NCI-H128 (cell line): Measurements from ENCODE around the gene MND1.
"Not testable (repeated sequence)": the region's sequence is repeated elsewhere in the genome, so short reads cannot be mapped to it uniquely, and the experiment has no call there.

Experiments used
- DNase-seq: peaks from one replicate; lab custom pipeline; 2025; ENCODE audit not compliant: unreplicated experiment; lab: John Stamatoyannopoulos, UW

Gene MND1

GRCh38 chr4:153401501-153401900 lies 57.0 kb downstream of the MND1 start:
- no peak for DNase-seq

GRCh38 chr4:153402366-153402765 lies 57.9 kb downstream of the MND1 start:
- no peak for DNase-seq

DNA sequence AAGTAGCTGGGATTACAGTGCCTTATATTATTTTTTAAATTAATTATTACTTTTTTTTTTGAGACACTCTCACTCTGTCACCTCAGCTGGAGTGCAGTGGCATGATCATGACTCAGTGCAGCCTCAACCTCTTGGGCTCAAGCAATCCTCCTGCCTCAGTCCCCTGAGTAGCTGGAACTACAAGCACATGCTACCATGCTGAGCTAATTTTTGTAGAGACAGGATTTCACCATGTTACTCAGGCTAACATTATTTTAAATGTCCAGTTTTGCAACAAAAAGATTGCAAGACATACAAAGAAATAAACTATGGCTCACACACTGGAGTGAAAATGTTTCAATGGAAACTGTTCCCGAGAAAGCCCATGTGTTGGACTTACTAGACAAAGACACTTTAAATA lies 59.2 kb downstream of the MND1 start:
- DNase-seq, result no peak

- DNase-seq, result no peak
These were observed 63.4 kb downstream of the MND1 start for GRCh38 chr4:153407906-153408305.

GRCh38 chr4:153408932-153409331 lies 64.4 kb downstream of the MND1 start:
- DNase-seq, result no peak

DNA sequence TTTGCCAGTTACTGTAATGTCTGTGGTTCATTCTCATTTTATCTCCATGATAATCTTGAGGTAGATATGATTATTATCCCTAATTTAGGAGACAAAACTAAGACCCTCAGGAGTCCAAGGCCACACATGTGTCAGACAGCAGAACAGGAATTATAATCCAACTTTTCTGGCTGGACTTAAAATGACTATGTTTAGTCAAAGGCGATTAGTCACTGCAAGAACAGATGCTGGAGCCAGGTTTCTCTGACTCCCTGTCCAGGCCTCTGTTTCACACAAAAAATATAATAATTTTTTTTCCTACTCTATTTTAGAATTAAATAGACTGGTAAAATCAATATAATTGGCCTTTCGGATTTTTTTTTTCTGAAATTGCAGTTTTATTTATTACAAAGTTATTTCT lies 64.9 kb downstream of the MND1 start:
- no peak for DNase-seq

- no peak for DNase-seq
These were observed 65.5 kb downstream of the MND1 start for GRCh38 chr4:153409924-153410501.

DNA sequence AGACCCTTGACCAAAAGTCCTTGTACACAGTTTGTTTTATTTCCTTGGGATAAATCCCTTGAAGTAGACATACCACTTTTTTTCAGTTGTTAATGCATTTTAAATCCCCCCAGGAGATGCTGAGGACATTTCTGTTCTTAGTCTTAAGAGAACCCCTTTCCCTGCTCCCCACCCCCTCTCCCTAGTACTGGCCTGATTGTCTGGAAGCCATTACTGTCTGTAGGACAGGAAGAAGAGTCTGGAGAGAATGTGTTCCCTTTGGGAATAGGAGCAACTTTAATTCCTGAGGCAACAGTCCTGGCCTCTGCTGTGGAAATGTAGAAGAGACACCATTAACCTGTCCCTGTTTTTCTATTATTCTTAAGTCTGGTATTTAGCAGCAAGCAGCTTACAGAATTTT lies 69.4 kb downstream of the MND1 start:
- DNase-seq, result no peak

DNA sequence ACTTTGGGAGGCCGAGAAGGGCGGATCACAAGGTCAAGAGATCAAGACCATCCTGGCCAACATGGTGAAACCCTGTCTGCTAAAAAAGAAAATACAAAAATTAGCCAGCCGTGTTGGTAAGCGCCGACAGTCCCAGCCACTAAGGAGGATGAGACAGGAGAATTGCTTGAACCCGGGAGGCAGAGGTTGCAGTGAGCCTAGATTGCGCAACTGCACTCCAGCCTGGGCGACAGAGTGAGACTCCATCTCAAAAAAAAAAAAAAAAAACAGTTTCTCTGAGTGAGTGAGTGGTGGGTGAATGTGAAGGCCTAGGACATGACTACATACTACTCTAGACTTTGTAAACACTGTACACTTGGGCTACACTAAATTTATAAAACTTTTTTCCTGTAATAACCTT lies 72.0 kb downstream of the MND1 start:
- not testable (repeated sequence) for DNase-seq

- no peak for DNase-seq
These were observed 73.6 kb downstream of the MND1 start for GRCh38 chr4:153418121-153418520.

- DNase-seq, result no peak
These were observed 74.1 kb downstream of the MND1 start for GRCh38 chr4:153418558-153418957.

- DNase-seq, result no peak
These were observed 74.5 kb downstream of the MND1 start for GRCh38 chr4:153419029-153419428.

DNA sequence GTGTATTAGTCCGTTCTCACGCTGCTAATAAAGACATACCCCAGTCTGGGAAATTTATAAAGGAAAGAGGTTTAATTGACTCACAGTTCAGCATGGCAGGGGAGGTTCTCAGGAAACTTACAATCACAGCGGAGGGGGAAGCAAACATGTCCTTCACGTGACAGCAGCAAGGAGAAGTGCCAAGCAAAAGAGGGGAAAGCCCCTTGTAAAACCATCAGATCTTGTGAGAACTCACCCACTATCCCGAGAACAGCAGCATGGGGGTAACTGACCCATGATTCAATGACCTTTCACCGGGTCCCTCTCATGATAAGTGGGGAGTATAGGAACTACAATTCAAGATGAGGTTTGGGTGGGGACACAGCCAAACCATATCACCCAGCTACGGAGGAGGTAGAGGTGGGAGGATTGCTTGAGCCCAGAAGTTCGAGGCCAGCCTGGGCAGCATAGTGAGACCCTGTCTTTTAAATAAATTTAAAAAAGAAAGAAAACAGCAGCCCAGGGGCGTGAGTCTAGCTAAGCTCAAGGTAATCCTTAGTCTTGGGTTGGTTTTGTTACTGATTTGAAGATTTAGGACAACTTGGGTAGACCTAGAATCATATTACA lies 75.3 kb downstream of the MND1 start:
- DNase-seq, result no peak

DNA sequence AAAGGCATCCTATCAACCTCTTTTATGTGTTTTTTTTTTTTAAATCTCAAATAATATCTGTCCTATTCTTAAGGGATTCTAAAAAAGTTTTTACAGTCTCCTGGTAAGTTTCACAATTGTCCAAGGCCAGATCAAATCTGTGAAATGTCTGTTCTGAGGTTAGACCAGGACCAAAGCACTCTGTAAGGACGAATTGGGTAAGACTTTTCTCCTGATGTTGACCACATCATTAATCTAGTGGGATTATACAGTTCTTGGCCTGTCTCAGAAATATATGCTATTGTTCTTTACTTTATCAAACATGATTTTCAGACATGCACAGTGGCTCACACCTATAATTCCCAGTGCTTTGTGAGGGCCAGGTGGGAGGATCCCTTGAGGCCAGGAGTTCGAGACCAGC lies 75.9 kb downstream of the MND1 start:
- no peak for DNase-seq

DNA sequence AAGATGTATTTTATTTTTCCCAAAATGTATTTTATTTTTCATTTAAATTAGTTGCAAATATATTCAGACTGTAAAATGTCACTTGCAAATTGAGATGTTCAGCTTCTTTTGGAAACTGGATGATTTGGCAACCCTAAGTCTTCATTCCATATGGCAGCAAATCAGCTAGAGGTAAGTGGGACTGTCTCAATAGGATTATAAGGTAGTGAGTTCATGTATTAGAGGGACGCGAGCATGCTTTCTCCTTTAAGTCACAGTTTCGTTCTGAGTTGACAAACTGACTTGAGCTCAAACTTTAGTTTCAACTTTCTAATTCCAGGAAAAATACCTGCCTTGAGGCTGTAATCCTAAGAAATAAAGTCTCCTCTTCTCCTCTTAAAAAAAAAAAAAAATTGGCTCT lies 77.5 kb downstream of the MND1 start:
- no peak for DNase-seq

DNA sequence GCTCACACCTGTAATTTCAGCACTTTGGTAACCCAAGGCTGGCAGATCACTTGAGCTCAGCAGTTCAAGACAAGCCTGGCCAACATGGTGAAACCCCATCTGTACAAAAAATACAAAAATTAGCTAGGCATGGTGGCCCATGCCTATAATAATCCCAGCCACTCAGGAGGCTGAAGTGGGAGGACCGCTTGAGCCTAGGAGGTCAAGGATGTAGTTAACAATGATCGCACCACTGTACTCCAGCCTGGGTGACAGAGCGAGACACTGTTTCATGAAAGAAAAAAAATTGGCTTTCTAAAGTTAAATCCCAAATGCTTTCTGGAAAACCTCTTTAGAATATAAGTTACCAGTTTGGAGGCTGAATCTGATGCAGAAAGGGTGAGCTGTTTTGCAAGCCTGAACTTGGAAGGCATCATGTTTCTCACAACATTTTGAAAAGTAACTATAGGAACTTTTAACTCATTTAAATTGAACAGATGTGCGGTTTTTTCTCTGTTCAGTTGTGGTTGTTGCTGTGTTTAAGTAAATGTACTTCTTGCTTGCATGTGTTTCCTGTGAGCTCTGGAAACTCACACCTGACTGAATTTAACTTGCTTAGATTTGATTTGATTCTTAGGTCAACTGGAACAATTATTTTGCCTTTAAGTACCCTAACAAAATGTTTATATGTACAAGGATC lies 81.9 kb downstream of the MND1 start:
- no peak for DNase-seq

DNA sequence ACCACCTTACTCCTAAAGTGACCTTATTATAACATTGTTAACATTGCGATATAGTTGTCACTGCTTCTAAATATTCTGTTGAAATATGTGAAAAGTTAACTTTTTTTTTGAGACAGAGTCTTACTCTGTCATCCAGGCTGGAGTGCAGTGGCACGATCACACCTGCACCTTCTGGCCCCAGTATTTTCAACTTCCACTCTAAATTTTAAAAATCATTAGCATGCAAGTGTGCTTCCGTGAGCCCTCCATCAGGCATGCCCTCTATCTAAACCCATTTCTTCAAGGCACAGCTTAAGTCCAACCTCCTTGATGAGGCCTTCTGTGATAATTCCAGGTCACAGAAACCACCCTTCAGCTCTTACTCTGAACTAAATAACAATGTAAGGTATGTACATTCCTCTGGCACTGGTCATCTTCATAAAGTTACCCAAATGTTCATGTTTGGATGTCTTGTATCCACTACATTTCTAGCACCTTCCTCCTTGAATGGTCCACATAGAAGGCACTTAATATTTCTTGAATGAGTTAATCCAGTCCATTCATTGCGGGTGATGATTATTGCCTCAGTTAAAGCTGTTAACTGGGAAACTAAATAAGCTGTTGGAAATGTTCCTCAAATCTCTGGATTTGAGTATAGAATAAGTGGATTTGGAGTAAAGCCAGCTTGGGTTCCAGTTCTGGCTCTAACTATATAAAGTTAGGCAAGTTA lies 83.0 kb downstream of the MND1 start:
- no peak for DNase-seq

- no peak for DNase-seq
These were observed 84.5 kb downstream of the MND1 start for GRCh38 chr4:153428941-153429475.

- DNase-seq, result no peak
These were observed 88.7 kb downstream of the MND1 start for GRCh38 chr4:153432965-153433753.

DNA sequence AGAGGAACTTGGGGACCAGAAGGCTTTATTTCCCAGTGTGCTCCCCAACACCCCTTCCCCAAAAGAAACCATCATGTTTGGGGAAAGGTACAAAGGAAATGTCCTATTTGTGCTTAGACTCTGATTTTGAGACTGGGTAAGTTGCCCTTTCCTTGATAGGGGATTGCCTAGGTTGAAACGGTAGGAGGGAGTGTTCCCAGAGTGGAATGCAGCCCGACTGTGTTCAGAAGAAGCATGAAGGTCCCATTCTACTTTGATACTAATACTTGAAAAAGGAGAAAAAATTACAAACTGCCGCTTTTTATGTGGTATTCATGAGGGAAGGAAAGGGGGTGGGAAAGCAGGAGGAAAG lies 89.2 kb downstream of the MND1 start:
- no peak for DNase-seq

GRCh38 chr4:153434190-153434589 lies 89.7 kb downstream of the MND1 start:
- no peak for DNase-seq
